Activated CD8-positive, alpha-beta memory T cell treated with anti-CD3 and anti-CD28 coated beads for 36 hours (primary cell): Measurements from ENCODE around the gene METTL21C. TPM values are rescaled to one million over a fixed set of nuclear protein-coding genes. Genes with fewer than 3 reads are reported as not detected.

ENCODE experiments used
- CTCF ChIA-PET: fragments of 350-600 bp; sonication (Branson Sonifier 250); formaldehyde crosslinking; loops from one replicate; lab custom pipeline; 2021; ENCODE audit warnings: antibody characterized with exemption; lab: Charles Lee
- POLR2A ChIA-PET: fragments of 350-600 bp; sonication (Branson Sonifier 250); formaldehyde crosslinking; loops from one replicate; lab custom pipeline; 2021; ENCODE audit warnings: antibody characterized with exemption; lab: Charles Lee
- total RNA-seq, 2 experiments: library from RNA; stranded (reverse); gene quantifications; one replicate each; pipeline ENCODE4 v1.2.3, GENCODE V29; 2021

METTL21C gene
- not detected for total RNA-seq

DNA sequence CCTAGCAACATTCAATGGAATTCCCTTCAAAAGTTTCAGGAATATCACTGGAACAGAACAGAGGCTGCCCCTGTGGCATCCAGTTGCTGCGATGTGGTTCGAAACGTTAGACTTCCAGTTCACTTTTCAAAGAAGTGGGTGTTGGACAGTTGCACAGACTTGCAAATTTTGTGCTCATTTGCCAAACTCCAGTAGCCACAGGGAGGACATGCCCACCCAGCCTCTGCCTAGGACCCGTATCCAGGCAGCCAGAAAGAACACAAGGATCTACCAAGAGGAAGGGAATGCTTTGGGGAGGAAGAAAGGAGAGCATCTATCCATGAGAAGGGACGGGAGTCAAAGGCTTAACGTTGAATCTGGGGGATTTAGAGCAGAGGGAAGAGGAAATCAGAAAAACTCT lies at the start of gene METTL21C:
Gene METTL21C, minus strand, starts transcription at position 108 of the 400 bp plus-strand sequence. CDS start 546 bp downstream, outside the sequence.
- CTCF ChIA-PET = no interaction called here
- POLR2A ChIA-PET = no interaction called here

DNA sequence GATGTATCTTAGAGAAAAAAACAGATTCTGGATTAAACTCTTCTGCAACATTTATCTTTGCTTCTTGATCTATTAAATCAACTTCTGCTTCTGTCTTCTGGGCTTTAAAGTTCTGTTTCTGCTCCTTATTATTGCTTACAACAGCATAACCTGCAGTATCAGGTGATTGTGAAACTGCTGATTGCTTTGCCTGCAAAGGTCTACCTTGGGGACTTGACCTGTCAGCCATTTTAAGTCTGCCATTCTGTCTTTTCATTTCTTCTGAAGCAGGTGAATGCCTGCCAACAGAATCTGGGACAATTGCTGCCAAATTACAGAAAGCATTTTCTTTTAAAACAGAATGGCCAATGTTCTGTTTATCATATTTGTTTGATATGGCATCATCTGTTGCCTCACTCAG lies 47.7 kb upstream of the METTL21C start:
- POLR2A ChIA-PET = no interaction called here

DNA sequence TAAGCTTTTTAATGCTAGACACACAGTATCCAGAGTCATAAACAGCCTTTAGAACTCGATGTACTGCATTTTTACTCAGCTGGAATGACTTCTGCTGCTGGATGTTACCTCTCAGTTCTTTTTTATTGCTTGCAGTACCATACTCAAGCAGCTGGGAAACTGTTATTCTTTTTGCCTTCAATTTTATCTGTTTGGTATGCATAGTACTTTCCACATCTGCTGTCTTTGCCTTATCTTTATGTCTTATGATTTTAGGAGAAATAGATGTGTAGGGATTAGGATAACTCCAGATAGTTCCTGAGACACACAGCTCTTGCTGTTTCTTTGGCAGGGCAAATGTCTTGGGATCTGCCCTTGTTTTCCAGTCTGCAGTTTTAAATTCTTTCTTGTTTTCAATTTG lies 47.3 kb upstream of the METTL21C start:
- POLR2A ChIA-PET = no interaction called here

More for the DNA sequence above, 47.7 kb upstream of the METTL21C start:
- CTCF ChIA-PET = no interaction called here

DNA sequence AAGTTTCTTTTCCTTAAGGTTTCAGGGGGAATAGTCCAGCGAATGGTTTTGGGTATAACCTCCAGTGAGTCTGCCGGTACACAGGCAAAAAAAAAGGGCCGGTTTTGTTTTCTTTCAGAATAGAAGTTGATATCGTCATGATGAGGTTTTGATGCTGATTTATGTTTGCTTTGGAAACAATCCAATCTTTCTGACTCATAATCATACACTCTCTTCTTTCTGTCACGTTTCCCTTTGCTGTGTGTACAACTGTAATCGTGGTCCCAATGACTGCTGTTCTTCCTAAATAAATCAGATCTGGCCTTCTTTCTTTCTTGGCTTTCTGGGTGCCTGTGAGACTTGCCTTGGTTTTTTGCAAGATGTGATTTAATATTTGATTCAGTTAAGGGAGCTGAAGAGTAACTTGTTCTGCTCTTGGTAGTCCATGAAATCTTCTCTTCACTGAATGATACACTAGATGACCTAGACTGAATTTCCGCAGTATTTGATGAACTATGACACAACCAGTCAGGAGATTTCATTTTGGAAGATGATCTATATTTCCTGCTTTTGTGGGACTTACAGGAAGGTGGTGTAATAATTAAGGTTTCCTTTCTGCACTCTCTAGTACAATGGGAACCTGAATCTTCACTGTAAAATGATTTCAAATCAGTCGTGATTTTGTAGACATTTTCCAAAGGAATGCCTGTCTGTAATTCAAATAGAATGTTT lies 34.9 kb upstream of the METTL21C start:
- CTCF ChIA-PET = no interaction called here
- POLR2A ChIA-PET = interaction anchor here (0.7 kb wide), 1 partner anchor 116 kb away, joined by 3 read pairs; no protein-coding TSS in a partner anchor

More for the DNA sequence above, 47.3 kb upstream of the METTL21C start:
- CTCF ChIA-PET = no interaction called here

DNA sequence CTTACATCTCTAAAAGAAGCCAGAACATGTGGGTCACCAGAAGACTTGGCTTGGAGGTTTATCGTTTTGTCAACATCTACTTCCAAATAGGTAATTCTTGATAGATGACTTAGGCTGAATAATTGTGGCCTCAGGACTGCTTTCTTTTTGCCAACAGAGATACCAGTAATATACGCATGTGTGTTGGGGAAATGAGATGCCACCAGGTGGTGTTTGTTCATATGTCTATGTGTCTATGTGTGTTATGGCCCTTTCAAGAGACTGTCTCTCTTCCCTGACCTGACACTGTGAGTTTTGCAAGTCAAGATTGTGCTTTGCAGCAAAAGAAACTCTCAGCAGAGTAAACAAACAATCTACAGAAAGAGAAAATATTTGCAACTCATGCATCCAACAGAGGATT lies 31.6 kb upstream of the METTL21C start:
- CTCF ChIA-PET = no interaction called here

DNA sequence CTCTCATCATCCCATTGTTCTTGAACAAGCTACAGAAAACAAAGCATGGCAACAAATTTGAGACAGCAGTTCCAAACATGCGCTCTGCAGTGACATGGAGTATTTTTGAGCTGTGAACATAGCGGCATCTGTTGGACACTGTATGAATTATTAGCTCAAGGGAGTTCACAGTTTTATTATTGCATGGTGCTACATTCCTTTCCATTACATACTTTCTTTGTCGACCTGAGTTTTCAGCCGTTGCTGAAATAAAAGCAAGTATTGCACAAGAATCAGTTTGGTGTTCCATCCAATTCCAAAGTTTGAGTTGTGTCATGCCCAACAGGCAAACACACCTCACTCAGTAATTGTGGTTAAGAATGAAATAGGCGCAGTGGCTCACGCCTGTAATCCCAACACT lies 30.1 kb upstream of the METTL21C start:
- POLR2A ChIA-PET = no interaction called here

More for the DNA sequence above, 31.6 kb upstream of the METTL21C start:
- POLR2A ChIA-PET = no interaction called here

DNA sequence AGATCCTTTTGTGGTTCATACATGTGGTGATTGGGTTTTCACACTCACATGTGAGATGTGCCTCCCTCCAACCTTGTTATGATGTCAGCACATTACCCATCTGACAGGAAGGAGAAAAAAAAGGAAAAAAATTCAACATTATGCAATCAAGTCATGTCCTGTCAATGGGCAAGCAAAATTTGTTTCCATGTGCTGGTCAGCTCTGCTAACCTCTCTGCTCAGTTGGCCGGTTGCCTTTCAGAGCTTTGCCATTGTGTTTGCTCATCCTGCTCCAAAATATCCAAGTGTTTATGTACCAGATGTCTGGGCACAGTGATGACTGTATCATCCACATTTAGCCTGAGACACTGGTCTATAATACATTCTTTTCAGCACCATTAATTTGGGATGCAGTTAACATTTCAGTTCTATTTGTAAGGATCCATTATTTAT lies 27.0 kb upstream of the METTL21C start:
- POLR2A ChIA-PET = no interaction called here
- CTCF ChIA-PET = no interaction called here

More for the DNA sequence above, 30.1 kb upstream of the METTL21C start:
- CTCF ChIA-PET = no interaction called here

DNA sequence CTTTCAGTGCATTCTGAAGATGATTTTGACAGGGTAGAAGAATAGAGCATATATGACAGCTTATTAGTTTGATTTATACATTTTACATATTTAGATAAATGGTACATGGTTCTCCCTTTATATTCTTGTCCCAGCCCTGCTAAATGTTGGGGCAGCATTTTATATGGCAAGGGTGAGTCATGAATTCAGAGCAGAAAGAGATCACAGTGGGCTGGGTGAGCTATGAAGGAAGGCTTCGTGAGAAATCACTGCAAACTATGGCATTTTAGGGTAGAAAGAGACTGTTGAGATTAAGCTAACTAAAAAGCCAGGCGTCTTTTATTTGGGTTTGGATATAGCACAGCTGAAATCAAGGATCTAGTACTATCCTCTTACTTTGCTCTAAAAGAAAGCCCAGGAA lies 23.9 kb upstream of the METTL21C start:
- ChIA-PET POLR2A (no interaction called here), CTCF (no interaction called here)

DNA sequence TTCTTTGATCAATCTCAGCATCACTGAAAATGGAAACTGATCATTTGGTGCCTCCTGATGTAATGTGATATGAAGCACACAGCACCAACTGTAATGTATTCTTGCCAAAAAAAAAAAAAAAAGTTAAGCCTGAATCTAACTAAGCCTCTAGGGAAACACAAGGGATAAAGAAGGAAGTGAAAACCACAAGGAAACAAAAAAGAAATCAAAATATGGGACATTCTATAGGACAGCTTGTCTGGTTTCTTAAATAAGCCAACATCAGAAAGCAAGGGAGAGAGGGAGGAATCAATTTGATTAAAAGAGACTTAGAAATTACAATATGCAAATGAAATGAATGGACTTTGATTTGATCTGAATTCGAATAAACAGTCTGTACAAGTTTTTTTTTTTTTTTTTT lies 20.6 kb upstream of the METTL21C start:
- POLR2A ChIA-PET = no interaction called here
- CTCF ChIA-PET = no interaction called here

DNA sequence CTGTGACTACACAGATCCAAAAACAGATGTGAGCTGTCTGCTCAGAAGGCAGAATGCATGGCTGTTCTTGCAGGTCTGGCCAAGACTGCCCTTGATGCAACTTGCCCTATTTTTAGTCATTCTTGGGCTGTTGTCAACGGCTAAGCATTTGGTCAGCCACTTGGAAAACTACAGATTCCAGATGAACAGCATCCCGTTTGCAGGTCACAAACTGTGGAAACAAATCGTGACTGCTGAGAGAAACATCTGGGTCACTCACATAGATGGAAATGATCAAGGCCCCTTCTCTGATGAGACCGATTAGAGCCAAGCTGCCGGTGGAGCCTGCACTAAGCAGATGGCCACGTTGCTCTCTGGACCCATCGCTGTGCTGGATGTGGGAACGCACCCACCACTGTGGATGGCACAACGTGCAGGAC lies 15.4 kb upstream of the METTL21C start:
- CTCF ChIA-PET = no interaction called here
- POLR2A ChIA-PET = no interaction called here

DNA sequence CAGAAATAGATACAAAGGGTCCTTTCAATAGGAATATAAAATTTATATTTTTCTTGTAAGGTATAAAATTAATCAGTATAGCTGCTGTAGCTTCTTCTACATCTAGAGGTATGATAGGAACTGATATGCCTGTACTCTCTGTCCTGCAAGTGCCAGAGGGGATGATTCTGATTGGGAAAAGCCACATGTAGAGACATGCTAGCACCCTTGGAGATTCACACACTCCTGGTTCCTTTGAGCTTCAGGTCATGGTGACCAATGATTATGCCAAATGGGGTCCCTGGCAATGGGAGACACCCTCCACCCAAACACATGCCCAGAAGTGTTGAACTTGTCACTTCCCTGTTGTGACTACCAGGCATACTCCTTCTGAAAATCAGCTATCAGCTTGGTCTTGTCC lies 14.7 kb upstream of the METTL21C start:
- POLR2A ChIA-PET = no interaction called here
- CTCF ChIA-PET = no interaction called here

DNA sequence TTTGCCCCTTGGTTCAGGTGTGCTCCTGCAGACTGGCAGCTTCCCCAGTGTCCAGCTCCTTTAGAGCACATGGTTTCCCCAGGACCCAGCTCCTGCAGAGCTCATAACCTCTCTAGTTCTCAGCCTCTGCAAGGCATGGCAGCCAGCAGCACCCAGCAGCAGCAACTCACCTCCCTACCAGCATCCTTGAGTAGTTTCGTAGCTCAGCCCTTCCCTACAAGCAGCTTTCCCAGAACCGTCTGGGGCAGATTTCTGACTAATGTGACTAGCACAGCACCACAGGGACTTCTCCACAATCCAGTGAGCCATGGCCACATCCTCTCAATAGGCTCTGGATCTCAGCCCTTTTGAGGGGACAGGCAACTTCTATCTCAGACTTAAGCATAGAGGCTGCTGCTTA lies 14.1 kb upstream of the METTL21C start:
- ChIA-PET CTCF (no interaction called here), POLR2A (no interaction called here)

DNA sequence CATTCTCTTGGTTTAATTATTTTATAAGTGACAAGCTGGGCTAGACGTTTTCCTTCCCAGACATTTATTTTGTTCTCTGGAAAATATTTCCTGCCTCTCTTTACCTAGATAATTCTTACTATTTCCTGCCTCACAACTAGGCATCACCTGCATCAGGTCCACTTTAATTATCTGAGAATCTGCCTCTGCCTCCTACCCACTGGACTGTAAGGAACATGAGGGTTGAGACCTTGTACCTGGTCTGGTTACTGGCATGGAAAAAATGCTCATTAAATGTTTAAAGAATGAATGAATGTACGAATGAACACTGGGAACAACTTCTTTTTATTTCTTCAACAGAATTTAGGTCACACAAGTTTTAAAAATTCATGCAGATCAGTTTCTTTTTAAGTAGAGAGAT lies 13.4 kb upstream of the METTL21C start:
- ChIA-PET POLR2A (no interaction called here), CTCF (no interaction called here)

DNA sequence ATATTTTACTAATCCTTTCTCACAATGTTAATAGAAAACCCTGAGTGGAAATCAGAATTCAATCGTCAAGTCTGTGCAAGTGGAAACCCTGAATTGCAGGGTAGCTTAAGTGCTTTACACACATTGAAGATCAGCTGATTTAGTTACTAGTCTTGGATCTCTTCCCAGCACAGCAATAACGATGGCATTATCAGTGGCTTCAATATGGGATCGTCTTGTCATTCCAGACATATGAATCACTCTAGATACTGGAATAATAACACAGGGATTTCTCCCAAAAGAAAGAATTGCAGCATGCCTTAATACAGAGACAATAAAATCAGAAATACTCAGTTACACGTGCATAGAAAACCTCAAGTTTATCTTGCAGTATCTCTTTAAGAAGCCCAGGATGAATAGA lies 12.6 kb upstream of the METTL21C start:
- POLR2A ChIA-PET = no interaction called here
- CTCF ChIA-PET = no interaction called here

DNA sequence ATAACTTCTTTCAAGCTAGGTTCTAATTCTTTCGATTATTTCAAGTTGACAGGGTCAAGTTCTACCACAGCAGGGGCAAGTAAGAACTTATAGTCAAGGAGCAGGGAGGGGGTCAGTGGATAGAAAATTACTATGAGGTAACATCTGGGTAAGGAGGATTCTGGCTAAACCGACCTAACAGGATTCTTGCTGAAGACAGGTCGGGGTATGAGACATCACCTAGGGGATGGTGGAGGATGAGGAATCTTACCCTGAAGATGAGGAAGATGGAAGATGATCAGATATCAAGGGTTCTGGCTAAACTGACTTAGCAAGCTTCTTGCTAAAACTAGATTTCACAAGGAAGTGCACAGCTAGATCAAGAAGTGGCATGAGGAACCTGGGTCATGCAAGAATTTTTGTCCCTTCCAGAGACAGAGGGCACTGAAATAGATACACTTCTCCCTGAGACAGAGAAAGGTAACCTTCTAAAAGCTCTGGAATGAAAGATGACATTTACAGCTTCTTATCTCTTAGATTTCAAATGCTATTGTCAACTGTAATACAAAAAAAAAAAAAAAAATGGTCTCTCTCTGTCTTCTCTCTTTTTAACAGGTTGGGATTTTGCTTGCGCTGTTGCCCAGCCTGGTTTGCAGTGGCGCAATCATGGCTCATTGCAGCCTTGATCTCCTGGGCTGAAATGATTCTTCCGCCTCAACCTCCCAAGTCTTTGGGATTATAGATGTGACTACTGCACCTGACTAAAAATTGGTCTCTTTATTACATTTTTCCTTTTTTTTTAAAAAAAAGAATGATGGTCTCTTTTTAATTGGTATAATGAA lies 9.6 kb upstream of the METTL21C start:
- ChIA-PET POLR2A (no interaction called here), CTCF (no interaction called here)

DNA sequence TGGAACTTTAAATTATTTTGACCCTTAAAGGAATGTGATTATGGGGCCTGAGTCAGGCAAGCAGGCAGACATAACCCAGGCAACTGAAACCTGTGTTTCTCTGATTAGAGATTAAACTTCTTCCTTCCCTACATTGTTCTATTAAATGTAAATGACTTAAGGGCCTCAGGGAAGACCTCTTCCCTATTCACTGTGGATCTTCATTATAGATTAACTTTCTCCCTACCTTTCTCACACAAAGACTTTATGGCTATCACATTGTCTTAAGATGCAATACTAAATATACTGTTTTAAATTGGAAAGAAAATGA lies 8.8 kb upstream of the METTL21C start:
- ChIA-PET CTCF (no interaction called here), POLR2A (no interaction called here)

DNA sequence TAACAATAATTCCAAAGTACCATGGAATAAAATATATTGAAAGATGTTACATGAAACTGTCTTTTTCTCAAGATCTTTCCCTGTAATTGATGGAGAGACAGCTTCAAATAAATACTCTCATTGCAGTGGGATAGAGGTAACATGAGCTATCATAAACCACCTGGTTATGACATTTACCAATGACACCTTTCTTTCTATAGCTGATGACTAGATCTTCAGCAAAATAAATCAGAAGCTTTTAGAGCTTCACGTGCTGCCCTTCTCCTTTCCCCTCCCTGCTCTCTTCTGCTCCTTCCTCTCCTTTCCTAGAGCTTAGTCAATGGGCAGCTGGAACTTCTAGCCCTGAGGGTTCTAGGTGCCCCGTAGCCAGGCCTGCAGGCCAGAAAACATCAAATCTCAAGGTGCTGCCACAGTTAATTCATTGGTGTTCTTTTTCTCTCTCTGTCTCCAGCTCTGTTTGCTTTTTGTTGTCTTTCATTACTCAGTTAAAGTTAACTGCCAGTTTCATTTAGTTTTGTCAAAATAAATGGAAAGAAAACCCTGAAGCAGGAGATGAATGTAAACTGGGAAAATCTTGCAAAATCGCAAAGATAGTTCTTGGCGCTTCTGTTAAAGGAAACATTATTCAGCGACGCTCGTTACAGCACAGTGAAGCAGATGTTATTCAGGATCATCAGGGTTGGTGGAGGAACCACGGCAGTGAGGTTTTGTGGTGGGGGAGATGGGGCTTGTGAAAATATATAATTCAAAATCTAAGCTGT lies 8.3 kb upstream of the METTL21C start:
- ChIA-PET CTCF (no interaction called here), POLR2A (no interaction called here)

DNA sequence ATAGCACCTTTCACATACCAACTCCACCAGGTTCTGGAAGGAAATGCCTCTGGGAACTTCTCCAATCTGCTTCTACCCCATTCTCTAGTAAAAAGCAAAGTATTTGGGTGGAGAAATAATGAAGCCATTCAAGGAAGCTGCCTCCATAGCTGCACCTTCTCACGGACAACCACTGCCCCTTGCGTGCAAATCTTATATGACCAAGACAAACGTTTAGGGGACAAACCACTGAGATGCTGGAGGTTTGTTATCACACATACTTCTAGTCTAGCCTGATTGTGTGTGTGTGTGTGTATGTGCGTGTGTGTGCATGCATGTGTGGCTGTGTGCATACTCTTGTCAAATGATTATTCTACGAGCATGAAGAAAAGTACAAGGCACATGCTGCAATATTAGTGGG lies 6.5 kb upstream of the METTL21C start:
- ChIA-PET CTCF (interaction anchor here (0.6 kb wide), 1 partner anchor 1937 kb away, joined by 3 read pairs; no protein-coding TSS in a partner anchor), POLR2A (no interaction called here)

DNA sequence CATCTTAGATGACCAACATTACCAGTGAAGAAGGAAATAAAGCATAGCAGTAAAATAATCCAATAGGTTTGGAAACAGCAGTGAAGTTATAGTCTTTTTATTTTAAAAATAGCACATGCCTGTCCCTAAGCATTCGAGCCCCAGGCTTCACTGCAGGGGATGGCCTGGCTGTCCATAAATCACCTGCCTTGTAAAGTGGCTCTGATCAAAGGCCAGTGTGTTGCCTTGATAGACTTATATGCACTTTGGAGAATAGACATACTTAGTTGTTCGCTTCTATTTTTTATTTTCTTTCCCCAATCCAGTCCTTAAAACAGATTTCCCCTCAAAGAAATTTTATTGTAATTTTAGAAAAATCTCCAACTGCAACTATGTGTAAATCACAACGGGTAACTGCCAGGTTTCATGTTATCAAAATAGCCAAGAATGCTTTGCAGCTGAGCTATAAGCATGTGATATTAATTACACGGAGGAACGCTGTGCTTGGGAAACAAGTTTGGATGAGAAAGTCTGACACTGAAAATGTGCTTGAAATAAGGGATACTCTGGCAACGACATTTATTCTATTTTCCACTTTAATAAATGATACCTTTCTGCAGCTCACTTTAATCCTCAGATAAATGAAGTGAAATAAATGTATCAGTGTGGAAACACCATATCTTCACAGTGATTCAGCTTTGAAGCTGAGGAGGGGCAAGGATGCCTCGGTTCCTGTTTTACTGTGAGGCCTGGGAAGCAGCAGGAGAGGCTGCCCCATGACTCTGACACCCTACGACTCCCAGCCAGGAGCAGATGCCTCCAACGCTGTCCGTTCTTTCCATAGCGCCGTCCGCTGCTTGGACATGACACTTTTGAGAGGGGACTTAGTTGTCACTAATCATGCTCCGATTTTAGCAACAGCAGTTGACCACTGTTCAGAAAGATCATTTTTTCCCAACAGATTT lies 5.5 kb upstream of the METTL21C start:
- CTCF ChIA-PET = no interaction called here

More for the DNA sequence above, 5.5 kb upstream of the METTL21C start:
- POLR2A ChIA-PET = no interaction called here
